Stimulated activated naive CD8-positive, alpha-beta T cell treated with anti-CD3 and anti-CD28 coated beads, Interleukin-15, amount 100 ng/mL, for 72 hours (primary cell): ENCODE results near the gene SCAANT1.

Experiments
- ATAC-seq: fragments of 150-1000 bp; cut with Tn5 transposase; 2 replicates; pipeline ENCODE4 v1.10.0; 2021; ENCODE audit warnings: mild to moderate bottlenecking, moderate library complexity
- DNase-seq, 2 donors: peaks; one replicate each; pipeline ENCODE4 v3.0.0; 2021 to 2022
- H3K27ac Mint-ChIP-seq, 2 donors: one replicate each; pipeline ENCODE4 v1.8.0; 2022; ENCODE audit warnings: mild to moderate bottlenecking in 2 of 2, mixed read lengths in 2 of 2, moderate library complexity in 2 of 2
- H3K27me3 Mint-ChIP-seq: one replicate; pipeline ENCODE4 v1.8.0; 2022; ENCODE audit warnings: mixed read lengths
- H3K4me1 Mint-ChIP-seq: one replicate; pipeline ENCODE4 v1.8.0; 2022; ENCODE audit warnings: mild to moderate bottlenecking, mixed read lengths
- H3K4me3 Mint-ChIP-seq, 2 donors: one replicate each; pipeline ENCODE4 v1.8.0; 2022; ENCODE audit warnings: mild to moderate bottlenecking in 2 of 2, mixed read lengths in 2 of 2, moderate library complexity in 1 of 2
- H3K9me3 Mint-ChIP-seq, 2 donors: one replicate each; pipeline ENCODE4 v1.8.0; 2022; ENCODE audit warnings: mixed read lengths in 2 of 2

The SCAANT1 gene

DNA sequence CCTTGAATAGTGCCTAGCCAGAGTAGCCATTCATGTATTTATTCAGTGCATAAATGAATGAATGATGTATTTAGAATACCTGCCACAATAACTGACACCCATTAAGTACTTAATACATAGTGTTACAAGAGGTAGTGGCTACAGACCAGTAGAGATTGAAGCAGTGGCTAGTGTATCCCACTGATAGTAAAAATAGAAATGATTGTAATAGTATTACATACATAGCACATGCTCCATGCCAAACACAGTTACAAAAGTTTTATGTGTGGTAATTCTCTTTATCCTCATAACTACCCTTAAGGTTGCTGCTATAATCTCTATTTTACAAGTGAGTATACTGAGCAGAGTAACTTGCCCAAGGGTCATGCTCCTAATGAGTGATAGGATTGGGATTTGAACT, 30.3 kb upstream of the SCAANT1 start:
- Mint-ChIP-seq H3K9me3 (no peaks in the 10 kb centered on the region), H3K27me3 (no peaks in the 10 kb centered on the region), H3K4me3 (no peak overlapping the region), H3K27ac (no peak overlapping the region), H3K4me1 (peaks cover 62% of the 10 kb centered on the region)
- ATAC-seq (no peak), DNase-seq (no peak)

GRCh38 chr3:63940389-63940757, 28.2 kb upstream of the SCAANT1 start:
- DNase-seq (no peak), ATAC-seq (no peak)
- no peak overlapping the region for H3K4me3 Mint-ChIP-seq
- H3K4me1 Mint-ChIP-seq = peaks cover 53% of the 10 kb centered on the region
- H3K9me3 Mint-ChIP-seq = no peaks in the 10 kb centered on the region
- no peaks in the 10 kb centered on the region for H3K27me3 Mint-ChIP-seq
- H3K27ac Mint-ChIP-seq = no peak overlapping the region

GRCh38 chr3:63937661-63938651, 25.8 kb upstream of the SCAANT1 start:
- no peak for DNase-seq
- Mint-ChIP-seq H3K4me1 (peaks cover 63% of the 10 kb centered on the region), H3K27me3 (no peaks in the 10 kb centered on the region), H3K4me3 (peak overlapping the region in 1 of 2 donors; percentile 16), H3K27ac (no peak overlapping the region), H3K9me3 (no peaks in the 10 kb centered on the region)
- peak; percentile 60 for ATAC-seq

- Mint-ChIP-seq H3K27ac (peak overlapping the region in 1 of 2 donors; percentile 83), H3K9me3 (no peaks in the 10 kb centered on the region), H3K27me3 (no peaks in the 10 kb centered on the region), H3K4me3 (peak overlapping the region in 1 of 2 donors; percentile 1), H3K4me1 (peaks cover 67% of the 10 kb centered on the region)
- ATAC-seq (no peak), DNase-seq (no peak)
Observed at GRCh38 chr3:63936925-63937324, 24.7 kb upstream of the SCAANT1 start.

- ATAC-seq = peak; percentile 90
Observed at GRCh38 chr3:63934041-63934866, 22.1 kb upstream of the SCAANT1 start.

DNA sequence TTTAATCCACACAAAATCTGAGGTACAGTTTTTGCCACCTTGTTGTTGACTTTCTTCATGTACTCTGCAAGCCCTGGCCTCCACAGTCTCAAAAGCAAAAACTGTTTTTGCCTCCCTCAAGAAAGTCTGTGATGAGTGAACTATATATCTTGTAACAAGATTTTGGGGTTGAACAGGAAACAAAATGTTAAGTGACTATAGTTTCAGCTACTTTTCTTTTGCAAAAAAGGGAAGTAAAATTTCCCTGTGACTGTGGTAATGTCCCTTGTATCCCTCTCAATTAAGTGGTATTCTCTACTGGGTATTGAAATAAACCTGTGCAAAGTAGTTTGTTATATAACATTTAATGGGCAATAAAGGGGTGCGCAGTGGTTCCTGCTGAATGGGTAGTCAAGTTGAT, 21.3 kb upstream of the SCAANT1 start:
- H3K9me3 Mint-ChIP-seq = no peaks in the 10 kb centered on the region
- H3K27ac Mint-ChIP-seq = peak overlapping the region; percentile 42 to 86
- ATAC-seq (no peak), DNase-seq (no peak)
- no peaks in the 10 kb centered on the region for H3K27me3 Mint-ChIP-seq
- peak overlapping the region; percentile 3 to 70 for H3K4me3 Mint-ChIP-seq
- H3K4me1 Mint-ChIP-seq = peaks cover 67% of the 10 kb centered on the region

More at GRCh38 chr3:63934041-63934866, 22.1 kb upstream of the SCAANT1 start:
- Mint-ChIP-seq H3K9me3 (no peaks in the 10 kb centered on the region), H3K27ac (peak overlapping the region in 1 of 2 donors; percentile 16), H3K27me3 (no peaks in the 10 kb centered on the region), H3K4me1 (peaks cover 73% of the 10 kb centered on the region), H3K4me3 (peak overlapping the region; percentile 41 to 70)
- peak; percentile 3 to 24 for DNase-seq

GRCh38 chr3:63932509-63933212, 20.5 kb upstream of the SCAANT1 start:
- no peaks in the 10 kb centered on the region for H3K27me3 Mint-ChIP-seq
- peak overlapping the region; percentile 39 to 86 for H3K27ac Mint-ChIP-seq
- DNase-seq (no peak), ATAC-seq (no peak)
- H3K9me3 Mint-ChIP-seq = no peaks in the 10 kb centered on the region
- H3K4me1 Mint-ChIP-seq = peaks cover 59% of the 10 kb centered on the region
- peak overlapping the region; percentile 3 to 35 for H3K4me3 Mint-ChIP-seq

GRCh38 chr3:63931290-63931689, 19.1 kb upstream of the SCAANT1 start:
- DNase-seq (no peak), ATAC-seq (no peak)
- Mint-ChIP-seq H3K27me3 (no peaks in the 10 kb centered on the region), H3K27ac (peak overlapping the region in 1 of 2 donors; percentile 28), H3K4me3 (no peak overlapping the region), H3K9me3 (no peaks in the 10 kb centered on the region), H3K4me1 (peaks cover 46% of the 10 kb centered on the region)

DNA sequence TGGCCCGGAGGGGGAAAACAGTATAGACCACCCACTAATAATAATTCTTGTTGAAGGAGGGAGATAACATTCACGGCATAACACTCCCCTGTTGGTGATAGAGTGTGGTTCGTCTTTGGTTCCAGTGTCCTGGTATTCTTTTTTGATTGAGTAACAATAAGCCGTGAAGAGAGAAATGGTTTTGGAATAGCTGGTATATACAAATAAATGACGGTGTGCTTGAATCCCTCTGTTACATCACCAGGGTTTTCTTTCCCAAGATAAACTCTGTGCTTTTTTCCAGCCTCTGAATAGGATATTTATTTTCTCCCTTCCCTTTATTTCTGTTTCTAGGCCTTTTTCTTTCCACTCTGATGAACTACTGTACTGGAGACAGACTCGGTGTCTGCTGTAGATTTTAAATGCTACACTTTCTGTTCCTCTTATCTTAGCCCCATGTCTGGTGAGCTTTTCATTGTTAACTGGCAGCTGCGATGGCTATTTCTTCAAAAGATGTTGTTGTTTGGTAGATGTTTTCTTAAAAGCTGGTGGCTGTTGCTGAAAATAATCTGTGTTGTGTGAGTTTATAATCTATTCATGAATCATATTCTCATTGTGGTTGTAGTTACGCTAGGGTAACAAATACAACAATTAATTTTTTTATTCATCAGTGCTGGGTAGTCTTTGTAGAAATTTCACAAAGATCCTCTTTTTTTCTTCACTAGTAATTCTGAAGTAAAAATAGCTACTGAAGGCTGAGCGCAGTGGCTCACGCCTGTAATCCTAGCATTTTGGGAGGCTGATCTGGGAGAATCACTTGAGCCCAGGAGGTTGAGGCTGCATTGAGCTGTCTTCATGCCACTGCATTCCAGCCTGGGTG, 15.5 kb upstream of the SCAANT1 start:
- H3K4me1 Mint-ChIP-seq = peaks cover 30% of the 10 kb centered on the region
- no peak for DNase-seq

DNA sequence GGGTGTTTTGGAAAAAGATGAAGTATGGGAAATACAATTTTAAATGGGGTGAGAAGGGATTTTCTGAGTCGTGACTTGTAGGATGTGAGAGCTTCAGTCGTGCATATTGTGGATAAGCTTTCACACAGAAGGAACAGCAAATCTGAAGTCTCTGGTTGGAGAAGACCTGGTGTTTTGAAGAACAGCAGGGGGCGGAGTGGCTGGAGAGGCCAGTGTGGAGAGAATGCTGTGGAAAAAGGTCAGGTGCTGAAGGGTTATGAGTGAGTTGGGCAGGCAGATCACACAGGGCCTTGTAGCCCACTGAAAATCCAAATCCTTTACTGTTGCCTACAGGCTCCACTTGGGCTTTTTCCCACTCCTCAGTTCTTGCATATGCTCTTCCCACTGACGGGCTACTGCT, 14.1 kb upstream of the SCAANT1 start:
- Mint-ChIP-seq H3K27me3 (no peaks in the 10 kb centered on the region), H3K27ac (no peak overlapping the region), H3K4me3 (no peak overlapping the region), H3K4me1 (peaks cover 23% of the 10 kb centered on the region), H3K9me3 (no peaks in the 10 kb centered on the region)
- no peak for DNase-seq
- no peak for ATAC-seq

More for the DNA sequence above, 15.5 kb upstream of the SCAANT1 start:
- ATAC-seq = no peak
- Mint-ChIP-seq H3K4me3 (no peak overlapping the region), H3K9me3 (no peaks in the 10 kb centered on the region), H3K27ac (no peak overlapping the region), H3K27me3 (no peaks in the 10 kb centered on the region)

GRCh38 chr3:63922491-63923199, 10.5 kb upstream of the SCAANT1 start:
- Mint-ChIP-seq H3K4me1 (peaks cover 30% of the 10 kb centered on the region), H3K9me3 (no peaks in the 10 kb centered on the region), H3K4me3 (no peak overlapping the region), H3K27me3 (no peaks in the 10 kb centered on the region), H3K27ac (peak overlapping the region in 1 of 2 donors; percentile 50)
- no peak for DNase-seq
- no peak for ATAC-seq

GRCh38 chr3:63921741-63922482, 9.7 kb upstream of the SCAANT1 start:
- no peak overlapping the region for H3K27ac Mint-ChIP-seq
- H3K4me3 Mint-ChIP-seq = no peak overlapping the region
- DNase-seq (no peak), ATAC-seq (no peak)
- peaks cover 34% of the 10 kb centered on the region for H3K4me1 Mint-ChIP-seq
- no peaks in the 10 kb centered on the region for H3K27me3 Mint-ChIP-seq
- no peaks in the 10 kb centered on the region for H3K9me3 Mint-ChIP-seq

DNA sequence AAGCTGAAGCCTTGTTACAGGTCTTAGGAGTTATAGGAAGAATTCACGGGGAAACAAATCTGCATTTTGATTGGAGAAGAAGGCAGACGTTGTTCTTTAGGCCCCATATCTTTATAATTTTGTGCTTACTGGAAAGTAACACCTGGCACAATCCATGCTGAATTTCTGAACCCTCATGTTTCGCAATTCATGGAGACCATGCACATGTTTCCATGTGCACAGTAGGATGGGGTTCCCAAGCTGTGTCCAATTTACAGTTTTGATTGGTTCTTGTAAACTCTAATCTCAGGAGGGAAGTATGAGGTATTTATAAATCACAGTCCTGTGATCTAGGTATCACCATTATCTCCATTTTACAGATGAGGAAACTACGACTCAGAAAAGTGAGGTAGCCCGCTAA, 7.8 kb upstream of the SCAANT1 start:
- H3K4me1 Mint-ChIP-seq = peaks cover 35% of the 10 kb centered on the region

More for the DNA sequence above, 7.8 kb upstream of the SCAANT1 start:
- DNase-seq (no peak), ATAC-seq (no peak)
- no peaks in the 10 kb centered on the region for H3K9me3 Mint-ChIP-seq
- H3K27ac Mint-ChIP-seq = no peak overlapping the region
- H3K27me3 Mint-ChIP-seq = no peaks in the 10 kb centered on the region
- no peak overlapping the region for H3K4me3 Mint-ChIP-seq
